Keratinocyte (primary cell): ENCODE measurements around the gene NECAB3. TPM values are rescaled to one million over a fixed set of nuclear protein-coding genes. Genes with fewer than 3 reads are reported as not detected.

Source experiments
- DNase-seq: peaks from one replicate; pipeline ENCODE4 v3.0.0-alpha.2; 2011; ENCODE audit warnings: low read depth, missing footprints, low spot score
- FAIRE-seq: peaks from 2 replicates; lab custom pipeline; 2011; peaks lifted over from hg19 to GRCh38; lab: Jason Lieb, UNC
- H2AFZ ChIP-seq: 2 replicates; pipeline ENCODE4 v1.6.0; 2012; ENCODE audit warnings: low read length, control low read depth, inconsistent platforms; ENCODE audit not compliant: control insufficient read depth
- H3K27ac ChIP-seq: 2 replicates; pipeline ENCODE4 v1.5.1; 2011; ENCODE audit warnings: low read length; ENCODE audit not compliant: control insufficient read depth, insufficient read depth
- H3K27me3 ChIP-seq: 3 replicates; pipeline ENCODE4 v1.6.0; 2011; ENCODE audit warnings: low read length; ENCODE audit not compliant: control insufficient read depth, insufficient read depth; ENCODE audit errors: extremely low read depth
- H3K36me3 ChIP-seq, 2 experiments: 2 replicates in 1 of 2; 3 replicates in 1 of 2; pipeline ENCODE4 v1.5.1; 2011; ENCODE audit warnings: low read length in 2 of 2, mild to moderate bottlenecking in 1 of 2; ENCODE audit not compliant: control insufficient read depth in 2 of 2, insufficient read depth in 2 of 2; ENCODE audit errors: extremely low read depth in 1 of 2
- H3K4me1 ChIP-seq: 3 replicates; pipeline ENCODE4 v1.5.1; 2011; ENCODE audit warnings: low read length; ENCODE audit not compliant: control insufficient read depth, insufficient read depth; ENCODE audit errors: extremely low read depth
- H3K4me2 ChIP-seq: 3 replicates; pipeline ENCODE4 v1.6.0; 2011; ENCODE audit warnings: low read depth, low read length; ENCODE audit not compliant: control insufficient read depth, insufficient read depth; ENCODE audit errors: extremely low read depth
- H3K4me3 ChIP-seq, 3 experiments: fragments of 200-600 bp in 1 of 3; sonication (generic) in 1 of 3; 2 replicates in 2 of 3; 3 replicates in 1 of 3; pipeline ENCODE4 v1.5.1; 2011 to 2016; ENCODE audit warnings: low read length in 3 of 3, mild to moderate bottlenecking in 3 of 3, control low read depth in 2 of 3, inconsistent platforms in 1 of 3, low read depth in 1 of 3, mixed read lengths in 1 of 3, mixed run types in 1 of 3, moderate library complexity in 1 of 3; ENCODE audit not compliant: control insufficient read depth in 2 of 3, insufficient read depth in 2 of 3; ENCODE audit errors: extremely low read depth in 1 of 3
- H3K79me2 ChIP-seq: 2 replicates; pipeline ENCODE4 v1.6.0; 2012; ENCODE audit warnings: low read length; ENCODE audit not compliant: control insufficient read depth, insufficient read depth
- H3K9ac ChIP-seq: 3 replicates; pipeline ENCODE4 v1.6.0; 2011; ENCODE audit warnings: low read length; ENCODE audit not compliant: control insufficient read depth, insufficient read depth; ENCODE audit errors: extremely low read depth
- H3K9me1 ChIP-seq: 3 replicates; pipeline ENCODE4 v1.6.0; 2011; ENCODE audit warnings: low read length; ENCODE audit not compliant: control insufficient read depth, insufficient read depth; ENCODE audit errors: extremely low read depth
- H3K9me3 ChIP-seq: 2 replicates; pipeline ENCODE4 v1.5.1; 2012; ENCODE audit warnings: low read depth, low read length; ENCODE audit not compliant: control insufficient read depth
- H4K20me1 ChIP-seq: 3 replicates; pipeline ENCODE4 v1.6.0; 2011; ENCODE audit warnings: low read length; ENCODE audit not compliant: control insufficient read depth, insufficient read depth; ENCODE audit errors: extremely low read depth
- EZH2 ChIP-seq: IDR thresholded peaks from one replicate; pipeline ENCODE4 v1.6.1; 2012; ENCODE audit warnings: inconsistent platforms, mild to moderate bottlenecking, low read length, moderate library complexity
- dilution Hi-C: fragments of 300-500 bp; cut with MboI; formaldehyde crosslinking; loops from one replicate; pipeline ENCODE4 v1.7.0; 2020; ENCODE audit warnings: low sequenced_read_pairs; ENCODE audit not compliant: extremely low pct_ligation_motif_present
- polyA plus RNA-seq, 5 experiments: library from polyadenylated mRNA; depleted of rRNA in 3 of 5; stranded (reverse) in 3 of 5; stranded (forward) in 1 of 5; unstranded in 1 of 5; fragments of >200 nt; gene quantifications; 1 replicate in 1 of 5; 2 replicates in 3 of 5; 3 replicates in 1 of 5; pipeline versions ENCODE4 v1.2.1 to v1.2.3, GENCODE V29; 2011 to 2012; ENCODE audit warnings: missing spikeins in 2 of 5, low read depth in 1 of 5, low replicate concordance in 1 of 5
- TF ChIP-seq, protein P1 (sequence below), 3 experiments: IDR thresholded peaks in 1 of 3; conservative IDR thresholded peaks in 1 of 3; optimal IDR thresholded peaks in 1 of 3; 2 replicates in 2 of 3; 3 replicates in 1 of 3; pipeline versions ENCODE3 to v1.5.1; 2011; ENCODE audit warnings: low read length in 3 of 3, mild to moderate bottlenecking in 3 of 3, moderate library complexity in 2 of 3, control low read depth in 1 of 3, inconsistent platforms in 1 of 3; ENCODE audit not compliant: insufficient read depth in 2 of 3; ENCODE audit errors: extremely low read depth in 1 of 3

Gene NECAB3
- polyA plus RNA-seq, 1 donor (not counting 4 experiments of a cell fraction or from before 2014, with no cell fraction given): 4.6 TPM

DNA sequence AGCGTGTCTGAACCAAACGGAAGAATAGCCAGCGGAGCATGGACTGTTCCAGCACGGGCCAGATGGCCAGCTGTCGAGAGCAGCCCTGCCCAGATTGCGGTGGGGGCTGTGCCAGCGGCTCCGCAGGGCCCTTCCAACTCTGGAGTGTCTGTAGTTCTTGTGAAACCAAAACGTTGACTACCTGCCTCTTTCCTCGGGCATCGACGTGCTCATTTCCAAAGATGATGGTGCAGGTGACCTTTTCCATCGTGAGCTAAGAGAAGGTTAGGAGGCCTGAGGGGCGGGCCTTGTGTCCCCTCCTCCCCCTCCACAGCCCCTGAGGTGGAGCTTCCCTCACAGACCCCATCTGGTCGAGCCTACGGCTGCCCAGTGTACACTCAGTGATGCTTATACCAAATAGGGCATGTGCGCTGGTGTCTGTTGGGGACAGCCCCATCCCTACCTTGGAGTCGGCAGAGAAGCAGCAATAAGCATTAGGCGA lies 25.0 kb downstream of the NECAB3 start:
- dilution Hi-C loops: no loop called here
- no peak for DNase-seq
- Histone ChIP-seq H3K9ac (no peak overlapping the region), H3K36me3 (peaks cover 5 to 7% of the 10 kb centered on the region in 2 experiments), H3K27me3 (no peaks in the 10 kb centered on the region), H3K9me3 (no peaks in the 10 kb centered on the region), H3K27ac (no peak overlapping the region), H3K4me3 (no peak overlapping the region), H4K20me1 (peaks cover 3% of the 10 kb centered on the region), H3K79me2 (no peaks in the 10 kb centered on the region), H3K9me1 (peaks cover 7% of the 10 kb centered on the region), H2AFZ (no peak overlapping the region), H3K4me1 (peaks cover 35% of the 10 kb centered on the region), H3K4me2 (no peak overlapping the region)
- TF ChIP-seq EZH2: no peak
- TF ChIP-seq, protein P1, sequence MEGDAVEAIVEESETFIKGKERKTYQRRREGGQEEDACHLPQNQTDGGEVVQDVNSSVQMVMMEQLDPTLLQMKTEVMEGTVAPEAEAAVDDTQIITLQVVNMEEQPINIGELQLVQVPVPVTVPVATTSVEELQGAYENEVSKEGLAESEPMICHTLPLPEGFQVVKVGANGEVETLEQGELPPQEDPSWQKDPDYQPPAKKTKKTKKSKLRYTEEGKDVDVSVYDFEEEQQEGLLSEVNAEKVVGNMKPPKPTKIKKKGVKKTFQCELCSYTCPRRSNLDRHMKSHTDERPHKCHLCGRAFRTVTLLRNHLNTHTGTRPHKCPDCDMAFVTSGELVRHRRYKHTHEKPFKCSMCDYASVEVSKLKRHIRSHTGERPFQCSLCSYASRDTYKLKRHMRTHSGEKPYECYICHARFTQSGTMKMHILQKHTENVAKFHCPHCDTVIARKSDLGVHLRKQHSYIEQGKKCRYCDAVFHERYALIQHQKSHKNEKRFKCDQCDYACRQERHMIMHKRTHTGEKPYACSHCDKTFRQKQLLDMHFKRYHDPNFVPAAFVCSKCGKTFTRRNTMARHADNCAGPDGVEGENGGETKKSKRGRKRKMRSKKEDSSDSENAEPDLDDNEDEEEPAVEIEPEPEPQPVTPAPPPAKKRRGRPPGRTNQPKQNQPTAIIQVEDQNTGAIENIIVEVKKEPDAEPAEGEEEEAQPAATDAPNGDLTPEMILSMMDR (optimal IDR thresholded peaks at IDR 0.05 in 1 of 3, IDR thresholded peaks at IDR 0.05 in 1 of 3, conservative IDR thresholded peaks at IDR 0.05 in 1 of 3; ENCODE audit: extremely low read depth in 1 of 3, insufficient read depth in 2 of 3, low read length in 3 of 3): no peak
- FAIRE-seq: no peak

DNA sequence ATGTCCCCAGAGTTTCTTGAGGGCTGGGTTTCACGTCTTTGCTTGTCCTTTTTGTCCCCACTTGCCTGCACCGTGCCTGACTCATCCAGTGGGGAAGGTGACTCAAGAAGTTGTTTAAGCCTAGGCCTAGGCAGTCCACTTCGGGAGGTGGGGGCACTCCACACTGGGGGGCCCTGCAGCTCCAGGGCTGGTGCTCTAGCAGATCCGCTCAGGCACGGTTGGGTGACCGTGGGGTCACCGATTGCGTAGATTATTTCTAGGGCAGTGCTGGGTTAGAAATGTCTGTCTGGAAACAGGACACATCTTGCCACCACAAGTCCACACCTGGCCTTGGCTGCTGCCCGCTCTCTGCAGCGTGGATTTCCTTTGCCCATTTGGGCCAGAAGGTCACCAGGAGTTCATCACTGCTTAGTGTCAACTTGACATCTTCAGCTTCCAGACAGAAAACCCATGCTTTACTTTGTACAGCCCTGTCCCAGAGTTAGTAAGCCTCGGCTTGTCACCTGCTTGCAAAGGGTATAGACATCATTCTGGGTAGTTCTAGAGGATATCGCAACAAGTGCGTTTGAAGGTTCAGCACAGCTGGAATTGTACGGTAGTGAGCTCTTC lies 25.7 kb downstream of the NECAB3 start:
- H3K4me2 ChIP-seq: peak overlapping the region; percentile 61
- H3K4me1 ChIP-seq: peaks cover 32% of the 10 kb centered on the region
- H3K9me1 ChIP-seq: peaks cover 7% of the 10 kb centered on the region
- H3K27me3 ChIP-seq: no peaks in the 10 kb centered on the region
- H3K79me2 ChIP-seq: no peaks in the 10 kb centered on the region
- TF ChIP-seq, protein P1 (optimal IDR thresholded peaks at IDR 0.05 in 1 of 3, IDR thresholded peaks at IDR 0.05 in 1 of 3, conservative IDR thresholded peaks at IDR 0.05 in 1 of 3; ENCODE audit: extremely low read depth in 1 of 3, insufficient read depth in 2 of 3, low read length in 3 of 3): no peak
- no peak for TF ChIP-seq EZH2
- H2AFZ ChIP-seq: no peak overlapping the region
- H3K27ac ChIP-seq: no peak overlapping the region
- DNase-seq (no peak), FAIRE-seq (peak; percentile 39)
- H3K4me3 ChIP-seq: no peak overlapping the region
- H3K9me3 ChIP-seq: no peaks in the 10 kb centered on the region
- dilution Hi-C loops: no loop called here
- no peak overlapping the region for H3K9ac ChIP-seq
- H3K36me3 ChIP-seq: peaks cover 5 to 9% of the 10 kb centered on the region in 2 experiments
- H4K20me1 ChIP-seq: peaks cover 3% of the 10 kb centered on the region
